Liver (tissue), 9 donors: ENCODE measurements around the gene RUFY1. TPM values are rescaled to one million over a fixed set of nuclear protein-coding genes. Genes with fewer than 3 reads are reported as not detected.

Experiments used
- DNase-seq: peaks from one replicate; pipeline ENCODE4 v3.0.0-alpha.2; 2017; ENCODE audit warnings: low spot score
- H3K27ac ChIP-seq, 2 donors: one replicate each; pipeline ENCODE4 v1.7.0; 2013; ENCODE audit warnings: inconsistent platforms in 2 of 2, low read length in 2 of 2, control low read depth in 1 of 2, low read depth in 1 of 2, mild to moderate bottlenecking in 1 of 2
- H3K27me3 ChIP-seq, 4 donors: one replicate each; pipeline versions ENCODE4 v1.6.1 to v1.7.0; 2013; ENCODE audit warnings: low read length in 3 of 4, inconsistent platforms in 1 of 4, mild to moderate bottlenecking in 1 of 4, moderate library complexity in 1 of 4; ENCODE audit not compliant: control insufficient read depth in 4 of 4, insufficient read depth in 4 of 4
- H3K36me3 ChIP-seq, 4 donors: one replicate each; pipeline versions ENCODE4 v1.6.1 to v1.7.0; 2013; ENCODE audit warnings: low read length in 3 of 4, mild to moderate bottlenecking in 3 of 4, low read depth in 1 of 4, moderate library complexity in 1 of 4; ENCODE audit not compliant: control insufficient read depth in 4 of 4, insufficient read depth in 3 of 4
- H3K4me1 ChIP-seq, 4 donors: one replicate each; pipeline versions ENCODE4 v1.6.1 to v1.7.0; 2013; ENCODE audit warnings: low read length in 3 of 4, mild to moderate bottlenecking in 3 of 4, moderate library complexity in 1 of 4; ENCODE audit not compliant: control insufficient read depth in 4 of 4, insufficient read depth in 4 of 4
- H3K4me3 ChIP-seq, 3 donors: one replicate each; pipeline versions ENCODE4 v1.6.1 to v1.7.0; 2013; ENCODE audit warnings: low read length in 3 of 3, control low read depth in 1 of 3, low read depth in 1 of 3, mild to moderate bottlenecking in 1 of 3
- H3K9ac ChIP-seq, 2 donors: one replicate each; pipeline ENCODE4 v1.7.0; 2013; ENCODE audit warnings: low read length in 2 of 2, mild to moderate bottlenecking in 2 of 2, moderate library complexity in 2 of 2, control low read depth in 1 of 2, low read depth in 1 of 2
- H3K9me3 ChIP-seq, 4 donors: one replicate each; pipeline versions ENCODE4 v1.6.1 to v1.7.0; 2013; ENCODE audit warnings: low read length in 3 of 4; ENCODE audit not compliant: control insufficient read depth in 4 of 4
- EGR1 ChIP-seq, 2 donors: IDR thresholded peaks; 2 replicates each; pipeline ENCODE4 v1.6.1; 2016 to 2018; ENCODE audit warnings: antibody characterized with exemption in 2 of 2, low read depth in 2 of 2
- FOXA1 ChIP-seq: IDR thresholded peaks from 2 replicates; pipeline ENCODE4 v1.6.1; 2016; ENCODE audit warnings: antibody characterized with exemption
- FOXA2 ChIP-seq: IDR thresholded peaks from 2 replicates; pipeline ENCODE4 v1.6.1; 2016; ENCODE audit warnings: antibody characterized with exemption
- GABPA ChIP-seq, 2 donors: IDR thresholded peaks in 1 of 2; conservative IDR thresholded peaks in 1 of 2; 2 replicates each; pipeline ENCODE4 v1.6.1; 2016; ENCODE audit warnings: antibody characterized with exemption in 2 of 2, mild to moderate bottlenecking in 1 of 2, moderate library complexity in 1 of 2
- HNF4A ChIP-seq, 2 donors: conservative IDR thresholded peaks; 2 replicates each; pipeline ENCODE4 v1.6.1; 2016; ENCODE audit warnings: antibody characterized with exemption in 2 of 2, mild to moderate bottlenecking in 2 of 2
- HNF4G ChIP-seq: IDR thresholded peaks from 2 replicates; pipeline ENCODE4 v1.6.1; 2016; ENCODE audit warnings: antibody characterized with exemption
- JUND ChIP-seq, 2 donors: IDR thresholded peaks; 2 replicates each; pipeline ENCODE4 v1.6.1; 2016; ENCODE audit warnings: antibody characterized with exemption in 2 of 2
- NR2F2 ChIP-seq: IDR thresholded peaks from 2 replicates; pipeline ENCODE4 v1.6.1; 2016; ENCODE audit warnings: antibody characterized with exemption
- RAD21 ChIP-seq, 2 donors: IDR thresholded peaks; 2 replicates each; pipeline ENCODE4 v1.6.1; 2016; ENCODE audit warnings: antibody characterized with exemption in 2 of 2, mild to moderate bottlenecking in 2 of 2
- RXRA ChIP-seq, 2 donors: IDR thresholded peaks; 2 replicates each; pipeline ENCODE4 v1.6.1; 2017 to 2018; ENCODE audit warnings: antibody characterized with exemption in 2 of 2, mild to moderate bottlenecking in 1 of 2
- SP1 ChIP-seq: IDR thresholded peaks from 2 replicates; pipeline ENCODE4 v1.6.1; 2018; ENCODE audit warnings: antibody characterized with exemption, mild to moderate bottlenecking
- TAF1 ChIP-seq: conservative IDR thresholded peaks from 2 replicates; pipeline ENCODE4 v1.6.1; 2016; ENCODE audit warnings: antibody characterized with exemption, mild to moderate bottlenecking
- YY1 ChIP-seq: IDR thresholded peaks from 2 replicates; pipeline ENCODE4 v1.6.1; 2016; ENCODE audit warnings: antibody characterized with exemption, mild to moderate bottlenecking
- WGBS: extraction: QIAGEN DNeasy Blood & Tissue Kit; methylation state at CpG from one replicate; pipeline ENCODE4 v1.1.7; 2013; 5-methylcytosine and 5-hydroxymethylcytosine counted together
- polyA plus RNA-seq, 2 donors: library from polyadenylated mRNA; stranded (reverse) in 1 of 2; unstranded in 1 of 2; fragments of 200-250 nt in 1 of 2; fragments of >200 nt in 1 of 2; fragmentation: Nextera tagmentation in 1 of 2; extraction: Ambion mirVana in 1 of 2; gene quantifications; one replicate each; pipeline versions ENCODE4 v1.2.1 to v1.2.3, GENCODE V29; 2013 to 2015
- total RNA-seq, 2 donors: library from RNA; depleted of rRNA; stranded (reverse); fragments of >200 nt; gene quantifications; one replicate each; pipeline ENCODE4 v1.2.3, GENCODE V29; 2014
- TF ChIP-seq, protein P1 (sequence below): IDR thresholded peaks from 2 replicates; pipeline ENCODE4 v1.6.1; 2016; ENCODE audit warnings: antibody characterized with exemption, mild to moderate bottlenecking
- TF ChIP-seq, protein P2 (sequence below): IDR thresholded peaks from 2 replicates; pipeline ENCODE4 v1.6.1; 2016; ENCODE audit warnings: antibody characterized with exemption
- TF ChIP-seq, protein P3 (sequence below): IDR thresholded peaks from 2 replicates; pipeline ENCODE4 v1.6.1; 2016; ENCODE audit warnings: antibody characterized with exemption
- TF ChIP-seq, protein P4 (sequence below): IDR thresholded peaks from 2 replicates; pipeline ENCODE4 v1.6.1; 2016; ENCODE audit warnings: antibody characterized with exemption
- TF ChIP-seq, protein P5 (sequence below): fragments of 150-350 bp; IDR thresholded peaks from 2 replicates; pipeline ENCODE4 v1.5.1; 2017; ENCODE audit warnings: improper control_type of control experiment, low read depth, low read length; ENCODE audit not compliant: missing input control
- donor health status: healthy.
- donor health status: healthy.
- donor health status: healthy.
- donor health status: healthy.
- donor health status: healthy.

RUFY1 gene
- total and polyA plus RNA-seq, 4 donors, result 11.6 to 25.2 (median 18.3) TPM

DNA sequence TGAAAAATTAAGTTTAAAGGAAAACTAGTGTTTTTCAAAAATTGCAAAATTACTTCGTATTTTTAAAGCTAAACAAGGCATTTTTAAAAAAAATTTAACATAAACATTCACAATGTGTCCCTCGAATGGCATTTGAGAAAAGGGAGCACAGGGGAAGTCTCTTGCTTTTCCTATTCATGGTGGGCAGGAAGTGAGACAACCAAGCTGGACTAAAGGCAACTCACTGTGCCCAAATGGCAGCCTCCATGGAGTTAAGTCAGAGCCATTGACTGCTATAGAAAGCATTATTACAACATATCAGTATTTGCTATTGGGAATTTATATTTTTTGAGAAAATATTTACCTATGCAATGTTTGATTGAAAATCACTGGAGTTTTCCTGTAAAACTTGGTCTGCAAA lies 64.8 kb downstream of the RUFY1 start (continued):
- TF ChIP-seq, protein P1, sequence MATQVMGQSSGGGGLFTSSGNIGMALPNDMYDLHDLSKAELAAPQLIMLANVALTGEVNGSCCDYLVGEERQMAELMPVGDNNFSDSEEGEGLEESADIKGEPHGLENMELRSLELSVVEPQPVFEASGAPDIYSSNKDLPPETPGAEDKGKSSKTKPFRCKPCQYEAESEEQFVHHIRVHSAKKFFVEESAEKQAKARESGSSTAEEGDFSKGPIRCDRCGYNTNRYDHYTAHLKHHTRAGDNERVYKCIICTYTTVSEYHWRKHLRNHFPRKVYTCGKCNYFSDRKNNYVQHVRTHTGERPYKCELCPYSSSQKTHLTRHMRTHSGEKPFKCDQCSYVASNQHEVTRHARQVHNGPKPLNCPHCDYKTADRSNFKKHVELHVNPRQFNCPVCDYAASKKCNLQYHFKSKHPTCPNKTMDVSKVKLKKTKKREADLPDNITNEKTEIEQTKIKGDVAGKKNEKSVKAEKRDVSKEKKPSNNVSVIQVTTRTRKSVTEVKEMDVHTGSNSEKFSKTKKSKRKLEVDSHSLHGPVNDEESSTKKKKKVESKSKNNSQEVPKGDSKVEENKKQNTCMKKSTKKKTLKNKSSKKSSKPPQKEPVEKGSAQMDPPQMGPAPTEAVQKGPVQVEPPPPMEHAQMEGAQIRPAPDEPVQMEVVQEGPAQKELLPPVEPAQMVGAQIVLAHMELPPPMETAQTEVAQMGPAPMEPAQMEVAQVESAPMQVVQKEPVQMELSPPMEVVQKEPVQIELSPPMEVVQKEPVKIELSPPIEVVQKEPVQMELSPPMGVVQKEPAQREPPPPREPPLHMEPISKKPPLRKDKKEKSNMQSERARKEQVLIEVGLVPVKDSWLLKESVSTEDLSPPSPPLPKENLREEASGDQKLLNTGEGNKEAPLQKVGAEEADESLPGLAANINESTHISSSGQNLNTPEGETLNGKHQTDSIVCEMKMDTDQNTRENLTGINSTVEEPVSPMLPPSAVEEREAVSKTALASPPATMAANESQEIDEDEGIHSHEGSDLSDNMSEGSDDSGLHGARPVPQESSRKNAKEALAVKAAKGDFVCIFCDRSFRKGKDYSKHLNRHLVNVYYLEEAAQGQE, result no peak
- TF ChIP-seq RXRA (IDR thresholded peaks at IDR 0.05) (no peak), RAD21 (IDR thresholded peaks at IDR 0.05) (no peak), HNF4G (no peak), EGR1 (IDR thresholded peaks at IDR 0.05; ENCODE audit: low read depth in 2 of 2) (no peak)

DNA sequence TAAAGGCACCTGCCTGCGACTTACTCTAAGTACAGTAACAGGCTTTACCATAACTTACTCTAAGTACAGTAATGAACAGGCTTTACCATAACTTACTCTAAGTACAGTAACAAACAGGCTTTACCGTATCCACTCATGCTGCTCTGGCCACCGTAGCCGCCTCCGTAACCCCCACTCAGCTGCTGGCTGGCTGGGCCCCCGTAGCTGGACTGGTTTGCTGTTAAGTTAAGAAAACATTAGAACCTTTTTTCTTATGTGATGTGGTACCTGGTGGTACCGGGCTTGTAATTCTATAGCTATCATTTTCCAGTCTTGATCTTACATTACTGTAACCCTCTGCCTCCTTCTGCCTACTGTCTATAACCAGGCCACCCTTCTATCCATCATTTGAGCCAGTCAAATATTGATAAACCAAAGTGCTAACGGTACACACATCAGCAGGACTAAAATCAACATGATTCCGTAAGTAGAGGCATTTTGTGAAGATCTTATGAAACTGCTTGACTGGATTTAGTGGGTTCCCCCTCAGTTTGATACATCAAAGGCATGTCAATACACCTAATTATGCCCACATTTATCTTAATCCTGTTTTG lies 65.7 kb downstream of the RUFY1 start:
- no peaks in the 10 kb centered on the region for H3K9me3 ChIP-seq
- H3K9ac ChIP-seq, result no peak overlapping the region
- WGBS, result 82% methylated on average over 9 of the region's 9 CpGs
- TF ChIP-seq YY1 (no peak), HNF4G (no peak), EGR1 (IDR thresholded peaks at IDR 0.05; ENCODE audit: low read depth in 2 of 2) (no peak), FOXA1 (no peak), FOXA2 (no peak), HNF4A (conservative IDR thresholded peaks at IDR 0.05) (no peak), TAF1 (no peak), GABPA (IDR thresholded peaks at IDR 0.05 in 1 of 2, conservative IDR thresholded peaks at IDR 0.05 in 1 of 2) (no peak), NR2F2 (no peak), RAD21 (IDR thresholded peaks at IDR 0.05) (no peak), RXRA (IDR thresholded peaks at IDR 0.05) (no peak), JUND (IDR thresholded peaks at IDR 0.05) (no peak), SP1 (no peak)
- TF ChIP-seq, protein P1, result no peak
- TF ChIP-seq, protein P2, sequence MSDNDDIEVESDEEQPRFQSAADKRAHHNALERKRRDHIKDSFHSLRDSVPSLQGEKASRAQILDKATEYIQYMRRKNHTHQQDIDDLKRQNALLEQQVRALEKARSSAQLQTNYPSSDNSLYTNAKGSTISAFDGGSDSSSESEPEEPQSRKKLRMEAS, result no peak
- TF ChIP-seq, protein P3, sequence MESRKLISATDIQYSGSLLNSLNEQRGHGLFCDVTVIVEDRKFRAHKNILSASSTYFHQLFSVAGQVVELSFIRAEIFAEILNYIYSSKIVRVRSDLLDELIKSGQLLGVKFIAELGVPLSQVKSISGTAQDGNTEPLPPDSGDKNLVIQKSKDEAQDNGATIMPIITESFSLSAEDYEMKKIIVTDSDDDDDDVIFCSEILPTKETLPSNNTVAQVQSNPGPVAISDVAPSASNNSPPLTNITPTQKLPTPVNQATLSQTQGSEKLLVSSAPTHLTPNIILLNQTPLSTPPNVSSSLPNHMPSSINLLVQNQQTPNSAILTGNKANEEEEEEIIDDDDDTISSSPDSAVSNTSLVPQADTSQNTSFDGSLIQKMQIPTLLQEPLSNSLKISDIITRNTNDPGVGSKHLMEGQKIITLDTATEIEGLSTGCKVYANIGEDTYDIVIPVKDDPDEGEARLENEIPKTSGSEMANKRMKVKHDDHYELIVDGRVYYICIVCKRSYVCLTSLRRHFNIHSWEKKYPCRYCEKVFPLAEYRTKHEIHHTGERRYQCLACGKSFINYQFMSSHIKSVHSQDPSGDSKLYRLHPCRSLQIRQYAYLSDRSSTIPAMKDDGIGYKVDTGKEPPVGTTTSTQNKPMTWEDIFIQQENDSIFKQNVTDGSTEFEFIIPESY, result no peak
- TF ChIP-seq, protein P4, sequence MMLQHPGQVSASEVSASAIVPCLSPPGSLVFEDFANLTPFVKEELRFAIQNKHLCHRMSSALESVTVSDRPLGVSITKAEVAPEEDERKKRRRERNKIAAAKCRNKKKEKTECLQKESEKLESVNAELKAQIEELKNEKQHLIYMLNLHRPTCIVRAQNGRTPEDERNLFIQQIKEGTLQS, result no peak
- TF ChIP-seq, protein P5, sequence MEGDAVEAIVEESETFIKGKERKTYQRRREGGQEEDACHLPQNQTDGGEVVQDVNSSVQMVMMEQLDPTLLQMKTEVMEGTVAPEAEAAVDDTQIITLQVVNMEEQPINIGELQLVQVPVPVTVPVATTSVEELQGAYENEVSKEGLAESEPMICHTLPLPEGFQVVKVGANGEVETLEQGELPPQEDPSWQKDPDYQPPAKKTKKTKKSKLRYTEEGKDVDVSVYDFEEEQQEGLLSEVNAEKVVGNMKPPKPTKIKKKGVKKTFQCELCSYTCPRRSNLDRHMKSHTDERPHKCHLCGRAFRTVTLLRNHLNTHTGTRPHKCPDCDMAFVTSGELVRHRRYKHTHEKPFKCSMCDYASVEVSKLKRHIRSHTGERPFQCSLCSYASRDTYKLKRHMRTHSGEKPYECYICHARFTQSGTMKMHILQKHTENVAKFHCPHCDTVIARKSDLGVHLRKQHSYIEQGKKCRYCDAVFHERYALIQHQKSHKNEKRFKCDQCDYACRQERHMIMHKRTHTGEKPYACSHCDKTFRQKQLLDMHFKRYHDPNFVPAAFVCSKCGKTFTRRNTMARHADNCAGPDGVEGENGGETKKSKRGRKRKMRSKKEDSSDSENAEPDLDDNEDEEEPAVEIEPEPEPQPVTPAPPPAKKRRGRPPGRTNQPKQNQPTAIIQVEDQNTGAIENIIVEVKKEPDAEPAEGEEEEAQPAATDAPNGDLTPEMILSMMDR, result no peak
- no peak for DNase-seq
- H3K27me3 ChIP-seq, result no peaks in the 10 kb centered on the region
- H3K27ac ChIP-seq, result no peak overlapping the region
- H3K4me3 ChIP-seq, result no peak overlapping the region
- peaks cover 22 to 90% (median 85%) of the 10 kb centered on the region in 4 donors for H3K36me3 ChIP-seq
- peaks cover 0 to 43% (median 33%) of the 10 kb centered on the region in 4 donors for H3K4me1 ChIP-seq
